GM04504 (cell line): ENCODE data around the gene DOLK.

Source experiments
- DNase-seq: peaks from one replicate; pipeline ENCODE4 v3.0.0-alpha.2; 2012; ENCODE audit warnings: low read depth

DOLK gene

DNA sequence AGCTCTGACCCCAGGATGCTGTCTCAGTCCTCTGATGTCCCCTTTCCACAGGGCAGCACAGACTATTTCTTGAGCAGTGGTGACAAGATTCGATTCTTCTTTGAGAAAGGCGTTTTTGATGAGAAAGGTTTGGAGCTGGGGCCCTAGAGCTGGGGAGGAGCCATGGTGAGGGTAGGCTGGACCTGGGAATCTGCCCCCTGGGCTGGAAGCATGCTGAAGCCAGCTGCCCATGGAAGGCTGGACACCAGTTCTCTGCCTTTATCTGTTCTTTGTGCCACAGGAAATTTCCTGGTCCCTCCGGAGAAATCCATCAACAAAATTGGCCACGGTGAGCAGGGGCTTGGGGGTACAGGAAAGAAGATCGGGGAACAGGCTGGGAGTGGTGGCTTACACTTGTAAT is 13.7 kb downstream of the DOLK start:
- DNase-seq, result no peak

DNA sequence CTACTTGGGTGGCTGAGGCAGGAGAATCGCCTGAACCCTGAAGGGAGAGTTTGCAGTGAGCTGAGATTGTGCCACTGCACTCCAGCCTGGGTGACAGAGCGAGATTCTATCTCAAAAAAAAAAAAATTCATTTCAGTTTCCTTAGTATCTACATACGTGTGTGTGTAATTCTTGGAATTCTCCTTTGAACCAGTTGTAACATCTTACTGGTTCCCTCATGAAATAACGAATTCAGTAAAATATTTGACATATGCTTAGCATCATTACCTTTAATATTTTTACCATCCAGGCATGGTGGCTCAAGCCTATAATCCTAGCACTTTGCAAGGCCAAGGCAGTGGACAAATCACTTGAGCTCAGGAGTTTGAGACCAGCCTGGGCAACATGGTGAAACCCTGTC is 17.8 kb downstream of the DOLK start:
- no peak for DNase-seq

DNA sequence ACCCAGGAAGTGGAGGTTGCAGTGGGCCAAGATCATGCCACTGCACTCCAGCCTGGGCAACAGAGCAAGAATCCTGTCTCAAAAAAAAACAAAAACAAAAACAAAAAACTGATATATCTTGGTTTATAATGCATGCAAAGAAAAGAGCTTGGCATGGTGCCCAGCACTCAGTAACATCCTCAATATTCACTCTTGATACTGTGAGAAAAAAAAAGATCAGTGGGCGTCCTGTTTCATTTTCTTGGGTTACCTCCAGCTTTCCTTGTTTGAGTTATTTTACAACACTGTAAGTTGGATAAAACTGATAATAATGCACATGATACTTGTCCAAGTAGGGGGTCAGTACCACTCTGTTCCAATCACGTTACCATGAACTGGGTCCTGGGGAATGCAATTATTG is 18.8 kb downstream of the DOLK start:
- DNase-seq, result no peak

GRCh38 chr9:128927731-128928411 is 19.5 kb downstream of the DOLK start:
- no peak for DNase-seq

GRCh38 chr9:128923493-128923883 is 23.9 kb downstream of the DOLK start:
- DNase-seq, result no peak

- DNase-seq, result no peak
Observed at GRCh38 chr9:128921881-128922763, 25.3 kb downstream of the DOLK start.

GRCh38 chr9:128920381-128921058 is 26.9 kb downstream of the DOLK start, which contains the start of gene PHYHD1:
TSS of gene PHYHD1 (plus strand) at chr9:128920982. CDS start at chr9:128922324, 1,342 bp downstream.
- DNase-seq, result peak; percentile 69

DNA sequence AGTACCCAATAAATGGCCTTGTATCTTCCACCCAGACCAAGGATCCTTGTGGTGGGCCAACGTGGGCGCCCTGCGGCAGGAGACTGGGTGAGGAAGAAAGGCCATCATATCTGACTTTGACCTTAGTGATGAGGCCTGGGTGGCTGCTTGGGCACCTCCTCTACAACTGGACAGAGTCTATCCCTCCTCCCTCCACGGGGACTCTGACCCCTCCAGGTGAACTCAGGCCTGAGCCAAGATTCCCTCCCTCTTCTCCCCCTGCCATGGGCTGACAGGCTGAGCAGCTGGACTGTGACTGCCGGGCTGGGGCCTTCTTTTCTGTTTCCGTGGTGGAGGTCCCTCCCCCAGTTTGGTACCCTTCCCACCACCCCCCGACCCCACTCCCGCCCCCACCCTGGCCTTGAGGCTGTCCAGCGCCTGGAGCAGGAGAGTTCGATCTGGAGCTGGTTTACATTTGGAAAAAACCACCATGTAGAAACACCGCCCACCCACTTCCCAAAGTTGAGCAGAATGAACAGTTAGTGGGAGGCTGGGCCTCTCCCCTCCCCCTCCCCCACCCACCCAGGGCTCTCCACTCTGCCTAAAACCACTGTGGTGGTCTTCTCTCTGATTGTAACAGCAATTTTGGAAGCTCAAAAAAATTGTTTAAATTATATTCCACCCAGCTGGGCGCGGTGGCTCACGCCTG is 27.9 kb downstream of the DOLK start:
- DNase-seq, result no peak

DNA sequence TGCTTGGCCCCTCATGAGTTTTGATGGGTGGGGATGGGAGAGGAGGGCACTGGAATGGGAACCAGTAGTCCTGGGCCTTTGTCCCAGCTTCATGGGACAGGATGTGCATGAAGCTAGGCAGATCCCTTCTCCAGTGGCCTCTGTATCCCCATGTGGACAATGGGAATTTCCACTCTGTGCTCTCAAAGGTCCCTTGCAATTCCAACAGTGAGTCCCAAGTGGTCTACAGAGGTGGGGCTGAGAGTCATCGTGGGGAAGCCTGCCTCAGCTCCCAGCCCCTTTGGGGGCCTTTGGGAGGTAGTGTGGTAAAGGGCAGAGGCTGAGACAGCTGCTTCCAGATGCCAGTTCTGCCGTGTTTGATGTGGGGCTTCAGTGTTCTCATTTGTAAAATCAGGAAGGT is 28.5 kb downstream of the DOLK start:
- DNase-seq, result no peak

DNA sequence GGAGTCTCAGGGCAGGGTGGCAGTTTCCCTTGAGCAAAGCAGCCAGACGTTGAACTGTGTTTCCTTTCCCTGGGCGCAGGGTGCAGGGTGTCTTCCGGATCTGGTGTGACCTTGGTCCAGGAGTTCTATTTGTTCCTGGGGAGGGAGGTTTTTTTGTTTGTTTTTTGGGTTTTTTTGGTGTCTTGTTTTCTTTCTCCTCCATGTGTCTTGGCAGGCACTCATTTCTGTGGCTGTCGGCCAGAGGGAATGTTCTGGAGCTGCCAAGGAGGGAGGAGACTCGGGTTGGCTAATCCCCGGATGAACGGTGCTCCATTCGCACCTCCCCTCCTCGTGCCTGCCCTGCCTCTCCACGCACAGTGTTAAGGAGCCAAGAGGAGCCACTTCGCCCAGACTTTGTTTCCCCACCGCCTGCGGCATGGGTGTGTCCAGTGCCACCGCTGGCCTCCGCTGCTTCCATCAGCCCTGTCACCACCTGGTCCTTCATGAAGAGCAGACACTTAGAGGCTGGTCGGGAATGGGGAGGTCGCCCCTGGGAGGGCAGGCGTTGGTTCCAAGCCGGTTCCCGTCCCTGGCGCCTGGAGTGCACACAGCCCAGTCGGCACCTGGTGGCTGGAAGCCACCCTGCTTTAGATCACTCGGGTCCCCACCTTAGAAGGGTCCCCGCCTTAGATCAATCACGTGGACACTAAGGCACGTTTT is 30.1 kb downstream of the DOLK start:
- DNase-seq, result peak; percentile 66

DNA sequence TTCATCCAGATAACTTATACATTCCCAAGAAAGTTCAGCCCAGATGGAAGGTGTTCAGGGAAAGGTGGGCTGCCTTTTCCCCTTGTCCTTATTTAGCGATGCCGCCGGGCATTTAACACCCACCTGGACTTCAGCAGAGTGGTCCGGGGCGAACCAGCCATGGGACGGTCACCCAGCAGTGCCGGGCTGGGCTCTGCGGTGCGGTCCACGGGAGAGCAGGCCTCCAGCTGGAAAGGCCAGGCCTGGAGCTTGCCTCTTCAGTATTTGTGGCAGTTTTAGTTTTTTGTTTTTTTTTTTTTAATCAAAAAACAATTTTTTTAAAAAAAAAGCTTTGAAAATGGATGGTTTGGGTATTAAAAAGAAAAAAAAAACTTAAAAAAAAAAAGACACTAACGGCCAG is 30.7 kb downstream of the DOLK start:
- no peak for DNase-seq

GRCh38 chr9:128916204-128916603 is 31.2 kb downstream of the DOLK start:
- DNase-seq, result no peak

GRCh38 chr9:128913995-128914772 is 33.2 kb downstream of the DOLK start:
- no peak for DNase-seq

- DNase-seq, result no peak
Observed at GRCh38 chr9:128913048-128913900, 34.1 kb downstream of the DOLK start.

DNA sequence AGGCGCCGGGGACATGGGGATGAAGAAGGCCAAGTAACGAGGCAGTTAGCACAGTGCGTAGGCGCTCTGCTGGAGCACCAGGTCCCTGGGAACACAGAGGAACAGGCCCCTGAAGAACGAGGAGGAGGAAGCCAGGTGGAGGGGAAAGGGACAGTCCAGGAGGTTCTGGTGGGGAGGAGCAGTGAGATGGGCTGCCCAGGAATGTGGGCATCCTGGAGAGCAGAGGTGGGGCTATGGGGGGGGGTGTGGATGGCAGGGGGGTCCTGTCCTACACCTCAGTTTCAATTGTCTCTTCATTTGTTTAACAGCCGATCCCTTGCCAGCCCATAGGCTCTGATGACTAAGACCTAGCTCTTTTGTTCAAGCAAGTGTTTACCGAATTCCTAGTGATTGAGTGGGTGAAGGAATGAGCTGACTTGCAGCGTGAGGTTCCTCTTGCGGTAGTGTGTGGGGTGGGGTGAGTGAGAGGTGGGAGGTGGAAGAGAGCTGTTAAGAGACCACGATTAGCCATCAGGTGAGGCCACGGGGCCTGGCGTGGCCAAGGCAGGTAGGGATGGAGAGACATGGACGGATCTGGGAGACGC is 35.0 kb downstream of the DOLK start:
- DNase-seq, result no peak

DNA sequence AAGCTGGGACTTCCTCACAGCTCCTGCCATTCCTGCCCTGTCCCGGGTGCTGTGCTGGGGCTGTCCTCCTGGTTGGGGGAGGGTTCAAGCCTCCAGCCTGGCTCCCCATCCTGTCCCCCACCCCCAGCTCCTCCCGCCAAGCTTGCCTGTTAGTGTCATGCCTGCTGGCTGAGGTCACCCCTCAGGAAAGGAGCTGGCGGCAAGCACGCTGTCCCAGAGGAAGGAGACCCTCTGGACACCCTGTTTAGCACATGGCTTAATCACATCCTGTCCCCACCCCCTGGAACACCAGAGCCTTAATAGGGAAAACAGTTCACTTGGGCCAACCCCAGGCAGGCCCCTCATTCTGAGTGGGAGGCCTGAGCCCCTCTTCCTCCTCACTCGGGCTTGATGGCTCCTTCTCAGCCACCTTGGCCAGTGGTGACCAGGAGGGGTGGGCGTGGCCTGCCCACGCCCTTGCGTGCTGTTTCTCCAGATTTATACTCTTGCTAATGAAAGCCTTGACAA is 35.8 kb downstream of the DOLK start:
- no peak for DNase-seq

- DNase-seq, result no peak
Observed at GRCh38 chr9:128910906-128911305, 36.5 kb downstream of the DOLK start.

GRCh38 chr9:128909859-128910258 is 37.5 kb downstream of the DOLK start:
- DNase-seq, result no peak

DNA sequence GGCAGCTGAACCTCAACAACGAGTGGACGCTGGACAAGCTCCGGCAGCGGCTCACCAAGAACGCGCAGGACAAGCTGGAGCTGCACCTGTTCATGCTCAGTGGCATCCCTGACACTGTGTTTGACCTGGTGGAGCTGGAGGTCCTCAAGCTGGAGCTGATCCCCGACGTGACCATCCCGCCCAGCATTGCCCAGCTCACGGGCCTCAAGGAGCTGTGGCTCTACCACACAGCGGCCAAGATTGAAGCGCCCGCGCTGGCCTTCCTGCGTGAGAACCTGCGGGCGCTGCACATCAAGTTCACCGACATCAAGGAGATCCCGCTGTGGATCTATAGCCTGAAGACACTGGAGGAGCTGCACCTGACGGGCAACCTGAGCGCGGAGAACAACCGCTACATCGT is 39.0 kb downstream of the DOLK start:
- DNase-seq, result no peak
